Measurements from ENCODE around the gene CRB1.

The CRB1 gene

GRCh38 chr1:197356723-197357533, 88.9 kb downstream of the CRB1 start:
- Histone ChIP-seq H4K20me1 (0 out of 22 replicates have a peak, but pooled peaks cover 0 to 4% (median 0%) of the 10 kb centered on the region in 11 experiments), H3K36me3 (no peaks in the 10 kb centered on the region), H3K27me3 (no peaks in the 10 kb centered on the region), H3K4me2 (no peak overlapping the region), H3K9ac (no peak overlapping the region), H3K4me1 (no peaks in the 10 kb centered on the region), H3K27ac (no peak overlapping the region), H3K4me3 (no peak overlapping the region), H3K9me3 (replicated peaks in 1 of 11) (peaks cover 0 to 9% (median 8%) of the 10 kb centered on the region in 11 experiments; a peak in 14 of 22 replicates)
- no peak for TF ChIP-seq Cebpa-rat (IDR thresholded peaks at IDR 0.05)

GRCh38 chr1:197358959-197359358, 90.9 kb downstream of the CRB1 start:
- Histone ChIP-seq H4K20me1 (0 out of 22 replicates have a peak, but pooled peaks cover 0 to 4% (median 0%) of the 10 kb centered on the region in 11 experiments), H3K4me3 (no peak overlapping the region), H3K36me3 (no peaks in the 10 kb centered on the region), H3K9ac (no peak overlapping the region), H3K4me1 (no peaks in the 10 kb centered on the region), H3K27ac (no peak overlapping the region), H3K4me2 (no peak overlapping the region), H3K9me3 (replicated peaks in 1 of 11) (peaks cover 0 to 9% (median 8%) of the 10 kb centered on the region in 11 experiments; a peak in 14 of 22 replicates), H3K27me3 (no peaks in the 10 kb centered on the region)
- no peak for TF ChIP-seq Cebpa-rat (IDR thresholded peaks at IDR 0.05)

GRCh38 chr1:197360068-197360467, 92.0 kb downstream of the CRB1 start:
- H3K27me3 ChIP-seq, result no peaks in the 10 kb centered on the region
- no peak overlapping the region for H3K27ac ChIP-seq
- TF ChIP-seq Cebpa-rat (IDR thresholded peaks at IDR 0.05), result no peak
- no peak overlapping the region for H3K9ac ChIP-seq
- H3K9me3 ChIP-seq (replicated peaks in 1 of 11), result peaks cover 0 to 7% (median 6%) of the 10 kb centered on the region in 11 experiments; a peak in 14 of 22 replicates
- H3K4me1 ChIP-seq, result no peaks in the 10 kb centered on the region
- H3K4me2 ChIP-seq, result no peak overlapping the region
- H3K36me3 ChIP-seq, result no peaks in the 10 kb centered on the region
- no peak overlapping the region for H3K4me3 ChIP-seq
- H4K20me1 ChIP-seq, result 0 out of 22 replicates have a peak, but pooled peaks cover 0 to 4% (median 0%) of the 10 kb centered on the region in 11 experiments

- no peak overlapping the region for H3K9ac ChIP-seq
- no peak overlapping the region for H3K4me2 ChIP-seq
- H3K27me3 ChIP-seq, result no peaks in the 10 kb centered on the region
- H4K20me1 ChIP-seq, result 0 out of 22 replicates have a peak, but pooled peaks cover 0 to 4% (median 0%) of the 10 kb centered on the region in 11 experiments
- no peaks in the 10 kb centered on the region for H3K36me3 ChIP-seq
- H3K9me3 ChIP-seq (replicated peaks in 1 of 11), result no peaks in the 10 kb centered on the region
- no peak overlapping the region for H3K4me3 ChIP-seq
- TF ChIP-seq Cebpa-rat (IDR thresholded peaks at IDR 0.05), result no peak
- no peak overlapping the region for H3K27ac ChIP-seq
- H3K4me1 ChIP-seq, result no peaks in the 10 kb centered on the region
Measured at GRCh38 chr1:197362871-197363270, 94.8 kb downstream of the CRB1 start.

- Histone ChIP-seq H3K36me3 (no peaks in the 10 kb centered on the region), H3K4me3 (no peak overlapping the region), H3K9ac (no peak overlapping the region), H3K9me3 (replicated peaks in 1 of 11) (no peaks in the 10 kb centered on the region), H3K27me3 (no peaks in the 10 kb centered on the region), H4K20me1 (0 out of 22 replicates have a peak, but pooled peaks cover 0 to 4% (median 0%) of the 10 kb centered on the region in 11 experiments), H3K4me1 (no peaks in the 10 kb centered on the region), H3K4me2 (no peak overlapping the region), H3K27ac (no peak overlapping the region)
- TF ChIP-seq Cebpa-rat (IDR thresholded peaks at IDR 0.05), result no peak
Measured at GRCh38 chr1:197363855-197364254, 95.8 kb downstream of the CRB1 start.

GRCh38 chr1:197366996-197367395, 98.9 kb downstream of the CRB1 start:
- H3K9me3 ChIP-seq (replicated peaks in 1 of 11), result no peaks in the 10 kb centered on the region
- no peak overlapping the region for H3K27ac ChIP-seq
- no peak overlapping the region for H3K4me2 ChIP-seq
- no peak for TF ChIP-seq Cebpa-rat (IDR thresholded peaks at IDR 0.05)
- H3K9ac ChIP-seq, result no peak overlapping the region
- no peaks in the 10 kb centered on the region for H3K36me3 ChIP-seq
- H4K20me1 ChIP-seq, result no peaks in the 10 kb centered on the region
- H3K27me3 ChIP-seq, result no peaks in the 10 kb centered on the region
- H3K4me3 ChIP-seq, result no peak overlapping the region
- no peaks in the 10 kb centered on the region for H3K4me1 ChIP-seq

- Histone ChIP-seq H3K27me3 (no peaks in the 10 kb centered on the region), H3K36me3 (no peaks in the 10 kb centered on the region), H4K20me1 (no peaks in the 10 kb centered on the region)
Measured at GRCh38 chr1:197367627-197368026, 99.6 kb downstream of the CRB1 start.

GRCh38 chr1:197374428-197374827, 106.4 kb downstream of the CRB1 start:
- Histone ChIP-seq H3K27ac (no peak overlapping the region), H3K9ac (no peak overlapping the region), H3K4me1 (no peaks in the 10 kb centered on the region), H3K27me3 (no peaks in the 10 kb centered on the region), H3K9me3 (replicated peaks in 1 of 11) (no peaks in the 10 kb centered on the region), H3K4me3 (no peak overlapping the region), H4K20me1 (no peaks in the 10 kb centered on the region), H3K36me3 (no peaks in the 10 kb centered on the region), H3K4me2 (no peak overlapping the region)
- no peak for TF ChIP-seq Cebpa-rat (IDR thresholded peaks at IDR 0.05)

More at GRCh38 chr1:197367627-197368026, 99.6 kb downstream of the CRB1 start:
- Histone ChIP-seq H3K4me1 (no peaks in the 10 kb centered on the region), H3K9ac (no peak overlapping the region), H3K4me2 (no peak overlapping the region), H3K9me3 (replicated peaks in 1 of 11) (no peaks in the 10 kb centered on the region), H3K27ac (no peak overlapping the region), H3K4me3 (no peak overlapping the region)
- no peak for TF ChIP-seq Cebpa-rat (IDR thresholded peaks at IDR 0.05)

- Histone ChIP-seq H3K4me3 (no peak overlapping the region), H4K20me1 (no peaks in the 10 kb centered on the region), H3K4me2 (no peak overlapping the region), H3K4me1 (peaks cover 0 to 1% (median under 1%) of the 10 kb centered on the region in 10 experiments; a peak in 6 of 20 replicates), H3K9ac (no peak overlapping the region), H3K9me3 (replicated peaks in 1 of 11) (no peaks in the 10 kb centered on the region), H3K27me3 (no peaks in the 10 kb centered on the region), H3K27ac (no peak overlapping the region), H3K36me3 (no peaks in the 10 kb centered on the region)
- TF ChIP-seq Cebpa-rat (IDR thresholded peaks at IDR 0.05), result no peak
Measured at GRCh38 chr1:197384471-197384870, 116.4 kb downstream of the CRB1 start.

GRCh38 chr1:197388801-197389200, 120.7 kb downstream of the CRB1 start:
- Histone ChIP-seq H3K4me3 (no peak overlapping the region), H3K4me2 (no peak overlapping the region), H3K9me3 (replicated peaks in 1 of 11) (no peaks in the 10 kb centered on the region), H3K27ac (no peak overlapping the region), H3K9ac (no peak overlapping the region), H3K4me1 (peaks cover 3 to 28% (median 22%) of the 10 kb centered on the region in 10 experiments; a peak in 17 of 20 replicates), H3K36me3 (no peaks in the 10 kb centered on the region), H4K20me1 (no peaks in the 10 kb centered on the region), H3K27me3 (no peaks in the 10 kb centered on the region)
- no peak for TF ChIP-seq Cebpa-rat (IDR thresholded peaks at IDR 0.05)
